RCC 7860 (cell line): Measurements from ENCODE around the gene SCUBE2.
A peak's percentile ranks its signal among the peaks of the same experiment; 100 is the strongest.

Source experiments
- DNase-seq: peaks from one replicate; pipeline ENCODE4 v3.0.0-alpha.2; 2015; ENCODE audit warnings: low spot score
- FAIRE-seq: peaks from 2 replicates; lab custom pipeline; 2012; peaks lifted over from hg19 to GRCh38; lab: Jason Lieb, UNC

Gene SCUBE2

GRCh38 chr11:9091044-9091922 lies at the start of gene SCUBE2:
SCUBE2 (minus strand) TSS chr11:9091599; CDS start chr11:9091528, 71 bp downstream.
- no peak for DNase-seq
- FAIRE-seq, result no peak

- FAIRE-seq (no peak), DNase-seq (no peak)
These were observed 49.8 kb upstream of the SCUBE2 start for GRCh38 chr11:9141186-9141585.

- DNase-seq (peak; percentile 33), FAIRE-seq (no peak)
These were observed 48.4 kb upstream of the SCUBE2 start for GRCh38 chr11:9139628-9140357.

- peak; percentile 75 for FAIRE-seq
- DNase-seq, result peak; percentile 64
These were observed 47.5 kb upstream of the SCUBE2 start for GRCh38 chr11:9138612-9139579.

GRCh38 chr11:9138133-9138453 lies 46.7 kb upstream of the SCUBE2 start:
- DNase-seq (no peak), FAIRE-seq (no peak)

GRCh38 chr11:9137293-9138132 lies 46.1 kb upstream of the SCUBE2 start:
- FAIRE-seq, result no peak
- DNase-seq, result peak; percentile 18

- FAIRE-seq (no peak), DNase-seq (no peak)
These were observed 45.3 kb upstream of the SCUBE2 start for GRCh38 chr11:9136741-9137140.

GRCh38 chr11:9133956-9134355 lies 42.6 kb upstream of the SCUBE2 start:
- FAIRE-seq (no peak), DNase-seq (no peak)

- no peak for DNase-seq
- no peak for FAIRE-seq
These were observed 40.9 kb upstream of the SCUBE2 start for GRCh38 chr11:9132203-9132878.

GRCh38 chr11:9130297-9130696 lies 38.9 kb upstream of the SCUBE2 start:
- DNase-seq (no peak), FAIRE-seq (no peak)

GRCh38 chr11:9126636-9127035 lies 35.2 kb upstream of the SCUBE2 start:
- DNase-seq, result no peak
- no peak for FAIRE-seq

- FAIRE-seq (no peak), DNase-seq (no peak)
These were observed 33.9 kb upstream of the SCUBE2 start for GRCh38 chr11:9125185-9125886.

- FAIRE-seq, result no peak
These were observed 32.4 kb upstream of the SCUBE2 start for GRCh38 chr11:9123595-9124304.

GRCh38 chr11:9121469-9121796 lies 30.0 kb upstream of the SCUBE2 start:
- DNase-seq (no peak), FAIRE-seq (no peak)

More at GRCh38 chr11:9123595-9124304, 32.4 kb upstream of the SCUBE2 start:
- no peak for DNase-seq

GRCh38 chr11:9120664-9121468 lies 29.5 kb upstream of the SCUBE2 start:
- FAIRE-seq, result no peak

GRCh38 chr11:9118277-9118676 lies 26.9 kb upstream of the SCUBE2 start:
- DNase-seq (no peak), FAIRE-seq (no peak)

More at GRCh38 chr11:9120664-9121468, 29.5 kb upstream of the SCUBE2 start:
- no peak for DNase-seq

- FAIRE-seq (no peak), DNase-seq (no peak)
These were observed 20.7 kb upstream of the SCUBE2 start for GRCh38 chr11:9112075-9112474.
